Endodermal cell (in vitro differentiated cells): ENCODE results near the gene SPATA2. TPM values are rescaled to one million over a fixed set of nuclear protein-coding genes. Genes with fewer than 3 reads are reported as not detected.

Experiments
- DNase-seq: peaks from one replicate; pipeline ENCODE4 v3.0.0-alpha.2; 2017
- H3K27ac ChIP-seq: 2 replicates; pipeline ENCODE4 v1.5.1; 2013; ENCODE audit warnings: mild to moderate bottlenecking, low read depth, low read length, moderate library complexity
- H3K27me3 ChIP-seq: 2 replicates; pipeline ENCODE4 v1.6.1; 2013; ENCODE audit warnings: mild to moderate bottlenecking, low read length, moderate library complexity; ENCODE audit not compliant: insufficient read depth, control insufficient read depth, poor library complexity, severe bottlenecking
- H3K36me3 ChIP-seq: 2 replicates; pipeline ENCODE4 v1.7.0; 2013; ENCODE audit warnings: mild to moderate bottlenecking, low read length, moderate library complexity; ENCODE audit not compliant: control insufficient read depth, insufficient read depth
- H3K4me1 ChIP-seq: one replicate; pipeline ENCODE4 v1.7.0; 2013; ENCODE audit warnings: low read length; ENCODE audit not compliant: control insufficient read depth, insufficient read depth
- H3K4me3 ChIP-seq: 2 replicates; pipeline ENCODE4 v1.5.1; 2013; ENCODE audit warnings: mild to moderate bottlenecking, low read length, moderate library complexity
- H3K9ac ChIP-seq: 2 replicates; pipeline ENCODE4 v1.6.1; 2013; ENCODE audit warnings: mild to moderate bottlenecking, low read length, moderate library complexity; ENCODE audit not compliant: poor library complexity, severe bottlenecking; ENCODE audit errors: extremely low read depth
- H3K9me3 ChIP-seq: 2 replicates; pipeline ENCODE4 v1.6.1; 2013; ENCODE audit warnings: mild to moderate bottlenecking, low read length, moderate library complexity; ENCODE audit not compliant: control insufficient read depth
- H3K27ac Mint-ChIP-seq: 2 replicates; pipeline ENCODE4 v1.8.0; 2020; ENCODE audit warnings: mixed read lengths
- H3K27me3 Mint-ChIP-seq: 2 replicates; pipeline ENCODE4 v1.8.0; 2021; ENCODE audit warnings: mild to moderate bottlenecking, mixed read lengths; ENCODE audit not compliant: insufficient read depth
- H3K36me3 Mint-ChIP-seq: 2 replicates; pipeline ENCODE4 v1.8.0; 2020; ENCODE audit warnings: low read depth, mixed read lengths
- H3K4me1 Mint-ChIP-seq: 2 replicates; pipeline ENCODE4 v1.8.0; 2020; ENCODE audit warnings: mixed read lengths
- H3K4me3 Mint-ChIP-seq: 2 replicates; pipeline ENCODE4 v1.8.0; 2020; ENCODE audit warnings: mild to moderate bottlenecking, moderate library complexity, mixed read lengths
- H3K9me3 Mint-ChIP-seq: 2 replicates; pipeline ENCODE4 v1.8.0; 2020; ENCODE audit warnings: mild to moderate bottlenecking, mixed read lengths
- CTCF ChIP-seq: fragments of 200-600 bp; sonication (generic); conservative IDR thresholded peaks from 2 replicates; pipeline ENCODE4 v1.5.0; 2021; ENCODE audit warnings: antibody characterized with exemption, mild to moderate bottlenecking
- WGBS, 2 experiments: methylation state at CpG; one replicate each; pipeline versions ENCODE4 v1.1.5 to v1.1.7; 2013; ENCODE audit warnings: missing lambda C conversion rate in 2 of 2, mixed read lengths in 1 of 2; ENCODE audit not compliant: insufficient coverage in 1 of 2, insufficient read length in 1 of 2; 5-methylcytosine and 5-hydroxymethylcytosine counted together
- total RNA-seq, 2 donors: library from RNA; stranded (reverse); fragmentation: NEBNext Ultra II Directional in 1 of 2; extraction: Animal tissue kit (Norgen Biotek cat#: 25700) in 1 of 2; gene quantifications; 2 replicates in 1 of 2; 3 replicates in 1 of 2; pipeline ENCODE4 v1.2.1, GENCODE V29; 2021

Gene SPATA2
- total RNA-seq, 2 donors from 2014 or later, result 8.6 to 10.4 TPM

DNA sequence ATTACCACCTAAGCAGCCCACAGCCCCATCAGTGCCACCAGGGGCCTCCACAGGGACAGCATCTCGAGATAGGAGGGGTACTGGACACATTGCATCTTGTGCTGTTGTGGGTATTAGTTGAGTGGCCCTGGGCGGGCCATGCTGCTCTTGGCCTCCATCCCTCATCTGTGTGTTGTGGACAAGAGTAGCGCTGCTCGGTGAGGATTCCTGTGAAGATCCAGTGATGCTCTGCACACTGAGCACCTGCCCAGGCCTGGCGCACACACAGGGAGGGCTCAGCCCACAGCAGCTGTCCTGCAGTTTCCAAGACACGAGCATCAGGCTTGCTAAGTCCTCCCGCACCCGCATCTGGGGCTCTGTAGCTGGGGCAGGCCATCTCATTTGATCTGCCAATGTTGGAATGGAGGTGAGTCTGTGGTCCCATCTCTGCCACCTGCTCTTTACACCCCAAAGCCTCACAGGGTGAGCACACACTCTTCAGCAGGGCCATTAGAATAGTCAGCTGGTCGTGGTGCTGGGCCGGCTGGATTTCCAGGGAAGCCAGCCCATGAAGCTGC, 32.0 kb downstream of the SPATA2 start:
- H3K27ac Mint-ChIP-seq, result no peak overlapping the region
- no peak for TF ChIP-seq CTCF

DNA sequence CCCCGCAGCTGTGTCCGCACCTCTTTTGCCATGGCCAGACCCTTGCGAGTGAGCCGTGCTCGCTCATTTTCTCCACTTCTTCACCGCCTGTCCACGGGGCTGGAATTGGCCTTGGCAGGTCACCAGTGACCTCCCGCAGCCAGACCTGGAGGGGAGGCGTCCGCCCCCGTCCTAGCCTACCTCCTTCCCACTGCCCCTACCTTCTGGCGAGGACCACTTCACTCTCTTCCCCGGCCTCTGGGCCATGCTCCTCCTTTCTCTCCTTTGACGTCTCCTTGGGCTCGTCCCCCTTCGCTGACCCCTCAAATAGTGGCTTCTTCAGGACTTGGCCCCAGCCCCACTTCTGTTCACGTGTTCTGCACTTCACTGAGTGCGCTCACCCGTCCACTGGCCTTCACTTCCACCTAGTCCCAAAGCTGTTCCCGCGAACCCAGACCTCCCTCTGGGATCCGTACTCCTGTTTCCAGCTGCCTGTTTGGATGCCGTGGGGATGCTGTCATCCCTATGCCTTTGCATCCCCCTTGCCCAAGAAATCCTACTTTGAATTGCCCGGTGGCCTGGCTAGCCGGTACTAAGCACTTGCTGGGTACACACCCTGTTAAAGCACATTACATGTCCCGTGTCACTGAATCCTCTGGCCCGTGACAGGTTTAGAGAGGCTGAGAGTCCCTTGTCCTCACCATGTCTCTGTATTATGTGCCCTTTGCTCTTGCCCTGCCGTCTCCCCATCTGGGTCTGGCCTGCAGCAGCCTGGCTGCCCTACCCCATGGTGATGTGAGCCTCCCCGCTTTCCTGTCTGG, 33.0 kb downstream of the SPATA2 start:
- 93% methylated on average over 18 to 27 of the region's 29 CpGs for whole genome bisulfite sequencing, 2 experiments
- Histone ChIP-seq H3K27me3 (no peaks in the 10 kb centered on the region), H3K4me1 (no peaks in the 10 kb centered on the region), H3K9me3 (no peaks in the 10 kb centered on the region), H3K9ac (no peak overlapping the region), H3K36me3 (peaks cover 32% of the 10 kb centered on the region), H3K27ac (no peak overlapping the region), H3K4me3 (no peak overlapping the region)
- peaks cover 1% of the 10 kb centered on the region for H3K27me3 Mint-ChIP-seq
- H3K4me1 Mint-ChIP-seq, result peaks cover 9% of the 10 kb centered on the region
- no peak overlapping the region for H3K27ac Mint-ChIP-seq
- H3K9me3 Mint-ChIP-seq, result no peaks in the 10 kb centered on the region
- H3K4me3 Mint-ChIP-seq, result no peak overlapping the region
- DNase-seq, result peak; percentile 43
- no peak for TF ChIP-seq CTCF
- H3K36me3 Mint-ChIP-seq, result peaks cover 7% of the 10 kb centered on the region

More for the DNA sequence above, 32.0 kb downstream of the SPATA2 start:
- Histone ChIP-seq H3K9ac (no peak overlapping the region), H3K9me3 (no peaks in the 10 kb centered on the region), H3K27ac (no peak overlapping the region), H3K4me3 (no peak overlapping the region), H3K27me3 (no peaks in the 10 kb centered on the region), H3K36me3 (peaks cover 29% of the 10 kb centered on the region), H3K4me1 (no peaks in the 10 kb centered on the region)
- H3K9me3 Mint-ChIP-seq, result no peaks in the 10 kb centered on the region
- 94 to 98% methylated on average over 8 to 10 of the region's 10 CpGs for WGBS, 2 experiments
- H3K4me1 Mint-ChIP-seq, result peaks cover 6% of the 10 kb centered on the region
- H3K4me3 Mint-ChIP-seq, result no peak overlapping the region
- no peak for DNase-seq
- H3K27me3 Mint-ChIP-seq, result peaks cover 1% of the 10 kb centered on the region
- peaks cover 11% of the 10 kb centered on the region for H3K36me3 Mint-ChIP-seq

DNA sequence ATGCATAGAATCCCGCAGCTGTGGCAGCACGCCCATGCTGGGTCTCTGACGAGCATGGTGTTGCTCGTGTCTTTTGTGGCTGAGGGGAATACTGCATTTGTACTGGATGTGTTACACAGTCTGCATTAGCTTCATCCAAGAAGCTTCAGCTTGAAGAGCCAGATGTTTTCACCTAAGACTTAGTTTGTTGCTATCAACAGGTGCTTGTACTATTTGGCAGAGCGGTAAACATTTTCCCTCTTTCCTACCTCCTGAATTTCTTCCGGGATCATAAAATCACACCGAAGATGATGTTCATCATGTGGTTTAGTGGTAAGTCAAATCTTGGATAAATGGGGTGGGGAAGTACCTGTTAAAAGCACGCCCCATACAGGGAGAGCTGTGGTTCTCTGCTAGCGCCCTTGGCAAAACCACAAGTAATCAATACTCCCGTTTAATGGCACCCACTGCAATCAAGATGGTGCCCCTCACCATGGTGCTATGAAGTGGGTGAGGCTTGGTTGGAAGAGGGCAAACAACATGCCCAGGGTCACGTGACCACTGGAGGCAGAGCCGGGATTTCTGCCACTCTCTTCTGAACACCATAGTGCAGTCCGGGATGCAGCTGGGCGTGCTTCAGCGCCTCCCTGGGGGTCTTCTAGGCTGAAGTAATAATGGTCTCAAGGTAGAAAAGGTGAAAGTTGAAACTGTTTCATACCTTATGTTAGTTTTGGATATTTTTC, 34.4 kb downstream of the SPATA2 start:
- no peak overlapping the region for H3K27ac ChIP-seq
- no peak for TF ChIP-seq CTCF
- H3K36me3 Mint-ChIP-seq, result peaks cover 10% of the 10 kb centered on the region
- H3K9me3 ChIP-seq, result no peaks in the 10 kb centered on the region
- H3K36me3 ChIP-seq, result peaks cover 29% of the 10 kb centered on the region
- no peak overlapping the region for H3K27ac Mint-ChIP-seq
- no peaks in the 10 kb centered on the region for H3K27me3 Mint-ChIP-seq
- peaks cover 6% of the 10 kb centered on the region for H3K4me1 Mint-ChIP-seq
- H3K4me1 ChIP-seq, result no peaks in the 10 kb centered on the region
- H3K4me3 Mint-ChIP-seq, result no peak overlapping the region
- H3K9ac ChIP-seq, result no peak overlapping the region
- no peaks in the 10 kb centered on the region for H3K9me3 Mint-ChIP-seq
- no peaks in the 10 kb centered on the region for H3K27me3 ChIP-seq
- H3K4me3 ChIP-seq, result no peak overlapping the region
- 93 to 99% methylated on average over 10 to 15 of the region's 15 CpGs for WGBS, 2 experiments
- DNase-seq, result no peak
